OCI-LY7 (cell line): Measurements from ENCODE around the gene CUL4A. TPM values are rescaled to one million over a fixed set of nuclear protein-coding genes. Genes with fewer than 3 reads are reported as not detected.

Experiments
- BruUV-seq: library from RNA; stranded (reverse); fragments of 400-500 nt; replicated peaks from 2 replicates; lab custom pipeline; 2021; lab: Mats Ljungman, UMichigan
- CTCF ChIA-PET: fragments of 300-600 bp; sonication (Branson Sonifier 250); formaldehyde crosslinking; loops from one replicate; lab custom pipeline; 2022; ENCODE audit warnings: antibody characterized with exemption; ENCODE audit not compliant: unreplicated experiment; lab: Charles Lee
- POLR2A ChIA-PET: fragments of 300-600 bp; sonication (Branson Sonifier 250); formaldehyde crosslinking; loops from one replicate; lab custom pipeline; 2022; ENCODE audit warnings: antibody characterized with exemption; lab: Charles Lee
- DNase-seq: peaks from one replicate; pipeline ENCODE4 v3.0.0-alpha.2; 2015; ENCODE audit warnings: low spot score
- H2AFZ ChIP-seq: fragments of 200-600 bp; sonication (generic), shearing (Covaris generic); 2 replicates; pipeline ENCODE4 v1.6.1; 2014; ENCODE audit warnings: mild to moderate bottlenecking, antibody characterized with exemption, low read length, moderate library complexity
- H3K27ac ChIP-seq: fragments of 200-600 bp; sonication (generic); 2 replicates; pipeline ENCODE4 v1.5.1; 2014; ENCODE audit warnings: mixed run types, low read depth, mild to moderate bottlenecking, moderate library complexity, low read length, inconsistent platforms; ENCODE audit not compliant: poor library complexity, severe bottlenecking
- H3K36me3 ChIP-seq: fragments of 200-600 bp; sonication (generic); 2 replicates; pipeline ENCODE4 v1.6.1; 2014; ENCODE audit warnings: mild to moderate bottlenecking, antibody characterized with exemption, low read length, moderate library complexity, mixed read lengths; ENCODE audit not compliant: insufficient read depth
- H3K4me1 ChIP-seq: fragments of 200-600 bp; sonication (generic); 2 replicates; pipeline ENCODE4 v1.5.1; 2014; ENCODE audit warnings: mild to moderate bottlenecking, low read length; ENCODE audit not compliant: insufficient read depth, poor library complexity, severe bottlenecking
- H3K4me2 ChIP-seq: fragments of 200-600 bp; sonication (generic); 2 replicates; pipeline ENCODE4 v1.6.1; 2014; ENCODE audit warnings: mild to moderate bottlenecking, low read length
- H3K4me3 ChIP-seq: fragments of 200-600 bp; sonication (generic); 2 replicates; pipeline ENCODE4 v1.5.1; 2014; ENCODE audit warnings: mild to moderate bottlenecking, low read depth, low read length; ENCODE audit not compliant: poor library complexity, severe bottlenecking
- H3K79me2 ChIP-seq: fragments of 200-600 bp; sonication (generic); 2 replicates; pipeline ENCODE4 v1.6.1; 2016; ENCODE audit warnings: low read depth, mild to moderate bottlenecking, low read length, moderate library complexity, mixed read lengths; ENCODE audit not compliant: insufficient read depth
- H3K9me2 ChIP-seq: fragments of 200-600 bp; sonication (generic); 2 replicates; pipeline ENCODE4 v1.6.1; 2016; ENCODE audit warnings: mild to moderate bottlenecking, low read length, mixed read lengths; ENCODE audit not compliant: insufficient read depth
- H3K9me3 ChIP-seq: fragments of 200-600 bp; sonication (generic); 2 replicates; pipeline ENCODE4 v1.6.1; 2014; ENCODE audit warnings: mild to moderate bottlenecking, mixed run types, low read length, mixed read lengths
- H4K20me1 ChIP-seq: fragments of 200-600 bp; sonication (generic); 2 replicates; pipeline ENCODE4 v1.6.1; 2014; ENCODE audit warnings: mild to moderate bottlenecking, antibody characterized with exemption, low read length, moderate library complexity, mixed read lengths; ENCODE audit not compliant: insufficient read depth
- CTCF ChIP-seq: fragments of 200-600 bp; sonication (generic); conservative IDR thresholded peaks from 2 replicates; pipeline ENCODE4 v1.5.1; 2014; ENCODE audit warnings: mild to moderate bottlenecking, antibody characterized with exemption, low read length, moderate library complexity, mixed read lengths
- EZH2phosphoT487 ChIP-seq: fragments of 200-600 bp; sonication (generic); IDR thresholded peaks from 2 replicates; pipeline ENCODE4 v1.6.1; 2018; ENCODE audit warnings: low read depth, borderline replicate concordance, mild to moderate bottlenecking, mixed run types, antibody characterized with exemption, low read length, moderate library complexity, mixed read lengths
- intact Hi-C: fragments of 100-400 bp; cut with micrococcal nuclease; formaldehyde crosslinking; loops from one replicate; pipeline ENCODE4 v1.10.0; 2022; ENCODE audit not compliant: unreplicated experiment
- total RNA-seq, 2 experiments: library from RNA; depleted of rRNA in 1 of 2; stranded (reverse); fragments of >200 nt in 1 of 2; shearing (Covaris generic) in 1 of 2; gene quantifications; 2 replicates each; pipeline ENCODE4 v1.2.3, GENCODE V29; 2014 to 2022

Gene CUL4A
- total RNA-seq, 2 experiments from 2014 or later, result 46.6 to 49.8 TPM

DNA sequence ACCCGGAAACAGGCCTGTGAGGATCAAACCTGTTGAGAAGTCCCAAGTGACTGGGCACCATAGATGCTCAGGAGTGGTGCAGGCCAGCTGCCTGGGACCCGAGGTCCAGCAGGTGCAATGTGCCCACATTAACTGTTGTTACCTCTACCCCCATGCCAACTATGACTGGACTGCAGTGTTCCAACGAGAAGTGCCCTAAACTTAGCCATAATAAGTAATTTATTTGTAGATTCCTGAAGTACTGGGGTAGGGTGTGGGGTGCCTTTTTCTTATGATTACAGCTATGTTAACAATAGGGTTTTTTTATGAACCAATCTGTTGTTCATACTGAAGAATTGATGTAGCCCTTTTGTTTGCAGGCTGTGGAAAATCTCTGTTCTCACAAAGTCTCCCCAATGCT lies 9.2 kb downstream of the CUL4A start:
- peaks cover 4% of the 10 kb centered on the region for H3K4me1 ChIP-seq
- peaks cover 57% of the 10 kb centered on the region for H3K79me2 ChIP-seq
- H3K4me3 ChIP-seq, result no peak overlapping the region
- H3K27ac ChIP-seq, result no peak overlapping the region
- ChIA-PET POLR2A (interaction anchor here (0.6 kb wide), 1 partner anchor 82 kb away, joined by 4 read pairs; no protein-coding TSS in a partner anchor), CTCF (no interaction called here)
- H2AFZ ChIP-seq, result no peak overlapping the region
- H4K20me1 ChIP-seq, result peaks cover 11% of the 10 kb centered on the region; the same call in 1 of the 2 replicates
- no peak for TF ChIP-seq CTCF
- BruUV-seq, result no TSS peak
- peaks cover 41% of the 10 kb centered on the region for H3K36me3 ChIP-seq
- intact Hi-C loops, result no loop called here
- no peak overlapping the region for H3K4me2 ChIP-seq
- no peaks in the 10 kb centered on the region for H3K9me3 ChIP-seq
- no peaks in the 10 kb centered on the region for H3K9me2 ChIP-seq
- DNase-seq, result no peak

- Histone ChIP-seq H4K20me1 (peaks cover 7% of the 10 kb centered on the region; the same call in 1 of the 2 replicates), H3K36me3 (peaks cover 41% of the 10 kb centered on the region), H3K27ac (no peak overlapping the region), H3K4me3 (no peak overlapping the region), H3K4me1 (peaks cover 4% of the 10 kb centered on the region), H3K79me2 (peaks cover 49% of the 10 kb centered on the region), H2AFZ (no peak overlapping the region), H3K9me3 (no peaks in the 10 kb centered on the region), H3K9me2 (no peaks in the 10 kb centered on the region), H3K4me2 (no peak overlapping the region)
- no TSS peak for BruUV-seq
- intact Hi-C loops, result no loop called here
- TF ChIP-seq EZH2phosphoT487 (no peak), CTCF (no peak)
- CTCF ChIA-PET, result no interaction called here
- DNase-seq, result no peak
- POLR2A ChIA-PET, result no interaction called here
These were observed 10.0 kb downstream of the CUL4A start for GRCh38 chr13:113219256-113219940.

GRCh38 chr13:113220141-113220598 lies 10.8 kb downstream of the CUL4A start:
- Histone ChIP-seq H3K4me1 (peaks cover 4% of the 10 kb centered on the region), H3K4me3 (no peak overlapping the region), H3K4me2 (no peak overlapping the region), H3K9me2 (no peaks in the 10 kb centered on the region), H3K9me3 (no peaks in the 10 kb centered on the region), H4K20me1 (peaks cover 7% of the 10 kb centered on the region; the same call in 1 of the 2 replicates), H3K27ac (no peak overlapping the region), H2AFZ (no peak overlapping the region), H3K79me2 (peaks cover 41% of the 10 kb centered on the region), H3K36me3 (peaks cover 48% of the 10 kb centered on the region)
- TF ChIP-seq EZH2phosphoT487, result no peak
- no peak for TF ChIP-seq CTCF
- ChIA-PET POLR2A (no interaction called here), CTCF (no interaction called here)
- no peak for DNase-seq
- intact Hi-C loops, result no loop called here
- no TSS peak for BruUV-seq
